GM23338 (cell line): ENCODE data around the gene MPDU1. TPM values are rescaled to one million over a fixed set of nuclear protein-coding genes. Genes with fewer than 3 reads are reported as not detected.

Experiments
- ATAC-seq: fragments of 200-7000 bp; cut with Tn5 transposase; 3 replicates; pipeline ENCODE4 v1.9.1; 2020
- DNase-seq: peaks from one replicate; pipeline ENCODE4 v3.0.0-alpha.2; 2015; ENCODE audit warnings: low spot score
- H2AFZ ChIP-seq: fragments of 200-600 bp; sonication (generic); 2 replicates; pipeline ENCODE4 v1.8.0; 2016; ENCODE audit warnings: antibody characterized with exemption, mild to moderate bottlenecking, moderate library complexity
- H3F3A ChIP-seq: fragments of 200-600 bp; sonication (generic); replicated peaks from 2 replicates; pipeline ENCODE4 v1.8.0; 2017; ENCODE audit warnings: antibody characterized with exemption, mixed run types, low read depth
- H3K27ac ChIP-seq: fragments of 200-600 bp; sonication (generic); 2 replicates; pipeline ENCODE4 v1.6.1; 2016; ENCODE audit warnings: low read depth
- H3K27me3 ChIP-seq: fragments of 200-600 bp; sonication (generic); 2 replicates; pipeline ENCODE4 v1.8.0; 2016; ENCODE audit warnings: mild to moderate bottlenecking, mixed run types, moderate library complexity; ENCODE audit not compliant: insufficient read depth
- H3K36me3 ChIP-seq: fragments of 200-600 bp; sonication (generic); 2 replicates; pipeline ENCODE4 v1.8.0; 2016; ENCODE audit warnings: mild to moderate bottlenecking; ENCODE audit not compliant: insufficient read depth
- H3K4me1 ChIP-seq: fragments of 200-600 bp; sonication (generic); 2 replicates; pipeline ENCODE4 v1.8.0; 2016; ENCODE audit warnings: mild to moderate bottlenecking, moderate library complexity; ENCODE audit not compliant: insufficient read depth
- H3K4me2 ChIP-seq: fragments of 200-600 bp; sonication (generic); 2 replicates; pipeline ENCODE4 v1.7.1; 2017; ENCODE audit warnings: mixed run types
- H3K4me3 ChIP-seq: fragments of 200-600 bp; sonication (generic); 2 replicates; pipeline ENCODE4 v1.6.1; 2016; ENCODE audit warnings: mixed run types
- H3K79me2 ChIP-seq: fragments of 200-600 bp; sonication (generic); replicated peaks from 2 replicates; pipeline ENCODE4 v1.8.0; 2017; ENCODE audit warnings: mild to moderate bottlenecking; ENCODE audit not compliant: insufficient read depth
- H3K9me2 ChIP-seq: fragments of 200-600 bp; sonication (generic); 2 replicates; pipeline ENCODE4 v1.8.0; 2017; ENCODE audit not compliant: insufficient read depth
- H4K20me1 ChIP-seq: fragments of 200-600 bp; sonication (generic); replicated peaks from 2 replicates; pipeline ENCODE4 v1.8.0; 2017; ENCODE audit warnings: mild to moderate bottlenecking; ENCODE audit not compliant: insufficient read depth
- H3K27ac Mint-ChIP-seq: 2 replicates; pipeline ENCODE4 v1.8.0; 2020; ENCODE audit warnings: inconsistent platforms, mild to moderate bottlenecking, moderate library complexity, mixed read lengths
- H3K27me3 Mint-ChIP-seq: 3 replicates; pipeline ENCODE4 v1.8.0; 2022; ENCODE audit warnings: low read depth, mild to moderate bottlenecking, moderate library complexity, mixed read lengths, inconsistent platforms; ENCODE audit not compliant: insufficient read depth, poor library complexity
- H3K36me3 Mint-ChIP-seq: 3 replicates; pipeline ENCODE4 v1.8.0; 2021; ENCODE audit warnings: low read depth, mild to moderate bottlenecking, inconsistent platforms, moderate library complexity, mixed read lengths
- H3K4me1 Mint-ChIP-seq: 3 replicates; pipeline ENCODE4 v1.8.0; 2020; ENCODE audit warnings: mild to moderate bottlenecking, inconsistent platforms, mixed read lengths
- H3K4me3 Mint-ChIP-seq: 3 replicates; pipeline ENCODE4 v1.8.0; 2021; ENCODE audit warnings: moderate library complexity, mild to moderate bottlenecking, inconsistent platforms, mixed read lengths
- H3K9me3 Mint-ChIP-seq: 3 replicates; pipeline ENCODE4 v1.8.0; 2020; ENCODE audit warnings: moderate library complexity, mild to moderate bottlenecking, inconsistent platforms, mixed read lengths
- CREB1 ChIP-seq: fragments of 250-450 bp; sonication (Bioruptor Pico); IDR thresholded peaks from 2 replicates; pipeline ENCODE4 v1.5.0; 2020; ENCODE audit warnings: low read depth, mild to moderate bottlenecking, moderate library complexity
- POLR2AphosphoS5 ChIP-seq: IDR thresholded peaks from 2 replicates; pipeline ENCODE4 v1.6.1; 2016; ENCODE audit warnings: antibody characterized with exemption, low read depth
- STAT1 ChIP-seq: IDR thresholded peaks from one replicate; pipeline ENCODE4 v1.6.1; 2016; ENCODE audit warnings: antibody characterized with exemption; ENCODE audit not compliant: unreplicated experiment
- polyA plus RNA-seq: library from polyadenylated mRNA; unstranded; fragments of >200 nt; fragmentation: Nextera tagmentation; extraction: Ambion mirVana; gene quantifications from 2 replicates; pipeline ENCODE4 v1.2.1, GENCODE V29; 2016
- total RNA-seq: library from RNA; depleted of rRNA; stranded (reverse); fragments of >200 nt; shearing (Covaris generic); gene quantifications from 2 replicates; pipeline ENCODE4 v1.2.3, GENCODE V29; 2014
- TF ChIP-seq, protein P1 (sequence below): fragments of 250-450 bp; sonication (Bioruptor Pico); IDR thresholded peaks from 2 replicates; pipeline ENCODE4 v1.5.0; 2020; ENCODE audit warnings: mild to moderate bottlenecking, moderate library complexity
- TF ChIP-seq, protein P2 (sequence below): IDR thresholded peaks from 2 replicates; pipeline ENCODE4 v1.6.1; 2016; ENCODE audit warnings: antibody characterized with exemption

The MPDU1 gene
- total and polyA plus RNA-seq, 2 experiments from 2014 or later: 65.1 to 216 TPM

DNA sequence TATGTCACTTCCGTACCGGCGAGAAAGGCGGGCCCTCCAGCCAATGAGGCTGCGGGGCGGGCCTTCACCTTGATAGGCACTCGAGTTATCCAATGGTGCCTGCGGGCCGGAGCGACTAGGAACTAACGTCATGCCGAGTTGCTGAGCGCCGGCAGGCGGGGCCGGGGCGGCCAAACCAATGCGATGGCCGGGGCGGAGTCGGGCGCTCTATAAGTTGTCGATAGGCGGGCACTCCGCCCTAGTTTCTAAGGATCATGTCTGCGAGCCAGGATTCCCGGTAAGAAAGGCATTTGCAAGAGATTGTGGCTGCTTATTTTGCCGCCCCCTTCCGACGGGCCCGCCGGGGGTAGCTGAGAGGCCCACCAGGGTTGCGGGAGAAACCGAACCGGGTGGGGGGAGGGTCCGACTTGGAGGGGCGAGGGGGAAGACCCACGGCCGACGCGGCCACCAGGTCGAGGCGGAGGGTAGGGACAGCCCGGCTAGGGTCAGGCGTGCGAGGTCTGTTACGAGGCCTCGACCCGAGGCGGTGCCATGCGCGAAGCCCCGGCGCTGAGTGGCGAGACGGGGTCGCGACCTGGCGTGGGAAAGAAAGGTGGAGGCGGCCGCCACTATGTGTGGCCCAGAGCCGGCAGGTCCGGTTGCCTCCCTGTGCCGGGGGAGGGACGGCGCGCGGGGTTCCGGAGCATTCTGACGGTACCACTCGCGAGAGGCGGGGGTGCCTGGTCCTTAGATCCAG, 10.9 kb upstream of the MPDU1 start:
- TF ChIP-seq STAT1 (no peak), CREB1 (CRISPR knock-in tag) (peak; percentile 98), POLR2AphosphoS5 (peak; percentile 94)
- TF ChIP-seq, protein P1, sequence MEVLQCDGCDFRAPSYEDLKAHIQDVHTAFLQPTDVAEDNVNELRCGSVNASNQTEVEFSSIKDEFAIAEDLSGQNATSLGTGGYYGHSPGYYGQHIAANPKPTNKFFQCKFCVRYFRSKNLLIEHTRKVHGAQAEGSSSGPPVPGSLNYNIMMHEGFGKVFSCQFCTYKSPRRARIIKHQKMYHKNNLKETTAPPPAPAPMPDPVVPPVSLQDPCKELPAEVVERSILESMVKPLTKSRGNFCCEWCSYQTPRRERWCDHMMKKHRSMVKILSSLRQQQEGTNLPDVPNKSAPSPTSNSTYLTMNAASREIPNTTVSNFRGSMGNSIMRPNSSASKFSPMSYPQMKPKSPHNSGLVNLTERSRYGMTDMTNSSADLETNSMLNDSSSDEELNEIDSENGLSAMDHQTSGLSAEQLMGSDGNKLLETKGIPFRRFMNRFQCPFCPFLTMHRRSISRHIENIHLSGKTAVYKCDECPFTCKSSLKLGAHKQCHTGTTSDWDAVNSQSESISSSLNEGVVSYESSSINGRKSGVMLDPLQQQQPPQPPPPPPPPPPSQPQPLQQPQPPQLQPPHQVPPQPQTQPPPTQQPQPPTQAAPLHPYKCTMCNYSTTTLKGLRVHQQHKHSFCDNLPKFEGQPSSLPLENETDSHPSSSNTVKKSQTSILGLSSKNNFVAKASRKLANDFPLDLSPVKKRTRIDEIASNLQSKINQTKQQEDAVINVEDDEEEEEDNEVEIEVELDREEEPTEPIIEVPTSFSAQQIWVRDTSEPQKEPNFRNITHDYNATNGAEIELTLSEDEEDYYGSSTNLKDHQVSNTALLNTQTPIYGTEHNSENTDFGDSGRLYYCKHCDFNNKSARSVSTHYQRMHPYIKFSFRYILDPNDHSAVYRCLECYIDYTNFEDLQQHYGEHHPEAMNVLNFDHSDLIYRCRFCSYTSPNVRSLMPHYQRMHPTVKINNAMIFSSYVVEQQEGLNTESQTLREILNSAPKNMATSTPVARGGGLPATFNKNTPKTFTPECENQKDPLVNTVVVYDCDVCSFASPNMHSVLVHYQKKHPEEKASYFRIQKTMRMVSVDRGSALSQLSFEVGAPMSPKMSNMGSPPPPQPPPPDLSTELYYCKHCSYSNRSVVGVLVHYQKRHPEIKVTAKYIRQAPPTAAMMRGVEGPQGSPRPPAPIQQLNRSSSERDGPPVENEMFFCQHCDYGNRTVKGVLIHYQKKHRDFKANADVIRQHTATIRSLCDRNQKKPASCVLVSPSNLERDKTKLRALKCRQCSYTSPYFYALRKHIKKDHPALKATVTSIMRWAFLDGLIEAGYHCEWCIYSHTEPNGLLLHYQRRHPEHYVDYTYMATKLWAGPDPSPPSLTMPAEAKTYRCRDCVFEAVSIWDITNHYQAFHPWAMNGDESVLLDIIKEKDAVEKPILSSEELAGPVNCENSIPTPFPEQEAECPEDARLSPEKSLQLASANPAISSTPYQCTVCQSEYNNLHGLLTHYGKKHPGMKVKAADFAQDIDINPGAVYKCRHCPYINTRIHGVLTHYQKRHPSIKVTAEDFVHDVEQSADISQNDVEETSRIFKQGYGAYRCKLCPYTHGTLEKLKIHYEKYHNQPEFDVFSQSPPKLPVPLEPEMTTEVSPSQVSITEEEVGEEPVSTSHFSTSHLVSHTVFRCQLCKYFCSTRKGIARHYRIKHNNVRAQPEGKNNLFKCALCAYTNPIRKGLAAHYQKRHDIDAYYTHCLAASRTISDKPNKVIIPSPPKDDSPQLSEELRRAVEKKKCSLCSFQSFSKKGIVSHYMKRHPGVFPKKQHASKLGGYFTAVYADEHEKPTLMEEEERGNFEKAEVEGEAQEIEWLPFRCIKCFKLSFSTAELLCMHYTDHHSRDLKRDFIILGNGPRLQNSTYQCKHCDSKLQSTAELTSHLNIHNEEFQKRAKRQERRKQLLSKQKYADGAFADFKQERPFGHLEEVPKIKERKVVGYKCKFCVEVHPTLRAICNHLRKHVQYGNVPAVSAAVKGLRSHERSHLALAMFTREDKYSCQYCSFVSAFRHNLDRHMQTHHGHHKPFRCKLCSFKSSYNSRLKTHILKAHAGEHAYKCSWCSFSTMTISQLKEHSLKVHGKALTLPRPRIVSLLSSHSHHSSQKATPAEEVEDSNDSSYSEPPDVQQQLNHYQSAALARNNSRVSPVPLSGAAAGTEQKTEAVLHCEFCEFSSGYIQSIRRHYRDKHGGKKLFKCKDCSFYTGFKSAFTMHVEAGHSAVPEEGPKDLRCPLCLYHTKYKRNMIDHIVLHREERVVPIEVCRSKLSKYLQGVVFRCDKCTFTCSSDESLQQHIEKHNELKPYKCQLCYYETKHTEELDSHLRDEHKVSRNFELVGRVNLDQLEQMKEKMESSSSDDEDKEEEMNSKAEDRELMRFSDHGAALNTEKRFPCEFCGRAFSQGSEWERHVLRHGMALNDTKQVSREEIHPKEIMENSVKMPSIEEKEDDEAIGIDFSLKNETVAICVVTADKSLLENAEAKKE: no peak
- TF ChIP-seq, protein P2, sequence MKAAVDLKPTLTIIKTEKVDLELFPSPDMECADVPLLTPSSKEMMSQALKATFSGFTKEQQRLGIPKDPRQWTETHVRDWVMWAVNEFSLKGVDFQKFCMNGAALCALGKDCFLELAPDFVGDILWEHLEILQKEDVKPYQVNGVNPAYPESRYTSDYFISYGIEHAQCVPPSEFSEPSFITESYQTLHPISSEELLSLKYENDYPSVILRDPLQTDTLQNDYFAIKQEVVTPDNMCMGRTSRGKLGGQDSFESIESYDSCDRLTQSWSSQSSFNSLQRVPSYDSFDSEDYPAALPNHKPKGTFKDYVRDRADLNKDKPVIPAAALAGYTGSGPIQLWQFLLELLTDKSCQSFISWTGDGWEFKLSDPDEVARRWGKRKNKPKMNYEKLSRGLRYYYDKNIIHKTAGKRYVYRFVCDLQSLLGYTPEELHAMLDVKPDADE: no peak; the same call in 1 of the 2 replicates
- Histone ChIP-seq H3K9me2 (no peaks in the 10 kb centered on the region), H3K4me3 (peak overlapping the region; percentile 100), H3K4me1 (peaks cover 38% of the 10 kb centered on the region), H3K27me3 (no peaks in the 10 kb centered on the region), H3K4me2 (peak overlapping the region; percentile 100), H4K20me1 (peaks cover 40% of the 10 kb centered on the region), H3F3A (peaks cover 62% of the 10 kb centered on the region), H3K27ac (peak overlapping the region; percentile 97), H2AFZ (no peak overlapping the region), H3K79me2 (peaks cover 59% of the 10 kb centered on the region), H3K36me3 (peaks cover 42% of the 10 kb centered on the region)
- peaks cover 88% of the 10 kb centered on the region for H3K36me3 Mint-ChIP-seq
- peak overlapping the region; percentile 100 for H3K27ac Mint-ChIP-seq
- peaks cover 37% of the 10 kb centered on the region for H3K27me3 Mint-ChIP-seq
- H3K4me3 Mint-ChIP-seq: peak overlapping the region; percentile 90
- H3K4me1 Mint-ChIP-seq: peaks cover 47% of the 10 kb centered on the region
- ATAC-seq (no peak), DNase-seq (peak; percentile 99)
- H3K9me3 Mint-ChIP-seq: peaks cover 11% of the 10 kb centered on the region; the same call in 2 of the 3 replicates
